OCI-LY7 (cell line): ENCODE results near the gene AP3S2. TPM values are rescaled to one million over a fixed set of nuclear protein-coding genes. Genes with fewer than 3 reads are reported as not detected.

Source experiments
- BruUV-seq: library from RNA; stranded (reverse); fragments of 400-500 nt; replicated peaks from 2 replicates; lab custom pipeline; 2021; lab: Mats Ljungman, UMichigan
- CTCF ChIA-PET: fragments of 300-600 bp; sonication (Branson Sonifier 250); formaldehyde crosslinking; loops from one replicate; lab custom pipeline; 2022; ENCODE audit warnings: antibody characterized with exemption; ENCODE audit not compliant: unreplicated experiment; lab: Charles Lee
- POLR2A ChIA-PET: fragments of 300-600 bp; sonication (Branson Sonifier 250); formaldehyde crosslinking; loops from one replicate; lab custom pipeline; 2022; ENCODE audit warnings: antibody characterized with exemption; lab: Charles Lee
- DNase-seq: peaks from one replicate; pipeline ENCODE4 v3.0.0-alpha.2; 2015; ENCODE audit warnings: low spot score
- H2AFZ ChIP-seq: fragments of 200-600 bp; sonication (generic), shearing (Covaris generic); 2 replicates; pipeline ENCODE4 v1.6.1; 2014; ENCODE audit warnings: mild to moderate bottlenecking, antibody characterized with exemption, low read length, moderate library complexity
- H3K27ac ChIP-seq: fragments of 200-600 bp; sonication (generic); 2 replicates; pipeline ENCODE4 v1.5.1; 2014; ENCODE audit warnings: mixed run types, low read depth, mild to moderate bottlenecking, moderate library complexity, low read length, inconsistent platforms; ENCODE audit not compliant: poor library complexity, severe bottlenecking
- H3K36me3 ChIP-seq: fragments of 200-600 bp; sonication (generic); 2 replicates; pipeline ENCODE4 v1.6.1; 2014; ENCODE audit warnings: mild to moderate bottlenecking, antibody characterized with exemption, low read length, moderate library complexity, mixed read lengths; ENCODE audit not compliant: insufficient read depth
- H3K4me1 ChIP-seq: fragments of 200-600 bp; sonication (generic); 2 replicates; pipeline ENCODE4 v1.5.1; 2014; ENCODE audit warnings: mild to moderate bottlenecking, low read length; ENCODE audit not compliant: insufficient read depth, poor library complexity, severe bottlenecking
- H3K4me2 ChIP-seq: fragments of 200-600 bp; sonication (generic); 2 replicates; pipeline ENCODE4 v1.6.1; 2014; ENCODE audit warnings: mild to moderate bottlenecking, low read length
- H3K4me3 ChIP-seq: fragments of 200-600 bp; sonication (generic); 2 replicates; pipeline ENCODE4 v1.5.1; 2014; ENCODE audit warnings: mild to moderate bottlenecking, low read depth, low read length; ENCODE audit not compliant: poor library complexity, severe bottlenecking
- H3K79me2 ChIP-seq: fragments of 200-600 bp; sonication (generic); 2 replicates; pipeline ENCODE4 v1.6.1; 2016; ENCODE audit warnings: low read depth, mild to moderate bottlenecking, low read length, moderate library complexity, mixed read lengths; ENCODE audit not compliant: insufficient read depth
- H3K9me2 ChIP-seq: fragments of 200-600 bp; sonication (generic); 2 replicates; pipeline ENCODE4 v1.6.1; 2016; ENCODE audit warnings: mild to moderate bottlenecking, low read length, mixed read lengths; ENCODE audit not compliant: insufficient read depth
- H3K9me3 ChIP-seq: fragments of 200-600 bp; sonication (generic); 2 replicates; pipeline ENCODE4 v1.6.1; 2014; ENCODE audit warnings: mild to moderate bottlenecking, mixed run types, low read length, mixed read lengths
- H4K20me1 ChIP-seq: fragments of 200-600 bp; sonication (generic); 2 replicates; pipeline ENCODE4 v1.6.1; 2014; ENCODE audit warnings: mild to moderate bottlenecking, antibody characterized with exemption, low read length, moderate library complexity, mixed read lengths; ENCODE audit not compliant: insufficient read depth
- CTCF ChIP-seq: fragments of 200-600 bp; sonication (generic); conservative IDR thresholded peaks from 2 replicates; pipeline ENCODE4 v1.5.1; 2014; ENCODE audit warnings: mild to moderate bottlenecking, antibody characterized with exemption, low read length, moderate library complexity, mixed read lengths
- EZH2phosphoT487 ChIP-seq: fragments of 200-600 bp; sonication (generic); IDR thresholded peaks from 2 replicates; pipeline ENCODE4 v1.6.1; 2018; ENCODE audit warnings: low read depth, borderline replicate concordance, mild to moderate bottlenecking, mixed run types, antibody characterized with exemption, low read length, moderate library complexity, mixed read lengths
- intact Hi-C: fragments of 100-400 bp; cut with micrococcal nuclease; formaldehyde crosslinking; loops from one replicate; pipeline ENCODE4 v1.10.0; 2022; ENCODE audit not compliant: unreplicated experiment
- total RNA-seq, 2 experiments: library from RNA; depleted of rRNA in 1 of 2; stranded (reverse); fragments of >200 nt in 1 of 2; shearing (Covaris generic) in 1 of 2; gene quantifications; 2 replicates each; pipeline ENCODE4 v1.2.3, GENCODE V29; 2014 to 2022

AP3S2 gene
- total RNA-seq, 2 experiments from 2014 or later: 20.8 to 30.4 TPM

- intact Hi-C loops: no loop called here
- Histone ChIP-seq H3K4me3 (no peak overlapping the region), H3K36me3 (no peaks in the 10 kb centered on the region), H3K4me1 (peaks cover 6% of the 10 kb centered on the region), H3K27ac (no peak overlapping the region), H3K9me3 (no peaks in the 10 kb centered on the region), H2AFZ (no peak overlapping the region), H3K4me2 (no peak overlapping the region), H3K79me2 (no peaks in the 10 kb centered on the region), H4K20me1 (no peaks in the 10 kb centered on the region), H3K9me2 (no peaks in the 10 kb centered on the region)
- TF ChIP-seq CTCF: no peak
- TF ChIP-seq EZH2phosphoT487: no peak
- ChIA-PET POLR2A (no interaction called here), CTCF (no interaction called here)
- no peak for DNase-seq
- BruUV-seq: no TSS peak
These were observed 6.3 kb upstream of the AP3S2 start for GRCh38 chr15:89899951-89900567.

- TF ChIP-seq EZH2phosphoT487 (no peak), CTCF (no peak)
- Histone ChIP-seq H3K4me2 (no peak overlapping the region), H3K9me3 (no peaks in the 10 kb centered on the region), H4K20me1 (no peaks in the 10 kb centered on the region), H3K36me3 (no peaks in the 10 kb centered on the region), H2AFZ (no peak overlapping the region), H3K4me3 (no peak overlapping the region), H3K79me2 (no peaks in the 10 kb centered on the region), H3K4me1 (peaks cover 6% of the 10 kb centered on the region), H3K9me2 (no peaks in the 10 kb centered on the region), H3K27ac (no peak overlapping the region)
- DNase-seq: no peak
- ChIA-PET POLR2A (interaction anchor here (0.6 kb wide), 1 partner anchor 297 kb away, joined by 3 read pairs; no protein-coding TSS in a partner anchor), CTCF (no interaction called here)
- BruUV-seq: no TSS peak
- intact Hi-C loops: no loop called here
These were observed 5.6 kb upstream of the AP3S2 start for GRCh38 chr15:89899295-89899945.
